Left ventricle myocardium inferior (tissue), 1 donor: ENCODE data around the gene ZIC1. TPM values are rescaled to one million over a fixed set of nuclear protein-coding genes. Genes with fewer than 3 reads are reported as not detected.

Experiments
- DNase-seq: peaks from one replicate; pipeline ENCODE4 v3.0.0-alpha.2; 2020
- H3K27ac ChIP-seq: fragments of 200-600 bp; replicated peaks from 2 replicates; pipeline ENCODE4 v1.8.0; 2021
- H3K27me3 ChIP-seq: fragments of 200-600 bp; 2 replicates; pipeline ENCODE4 v1.8.0; 2021; ENCODE audit warnings: low read depth
- H3K36me3 ChIP-seq: fragments of 200-600 bp; 2 replicates; pipeline ENCODE4 v1.8.0; 2021
- H3K4me1 ChIP-seq: fragments of 200-600 bp; 2 replicates; pipeline ENCODE4 v1.8.0; 2021
- H3K4me3 ChIP-seq: fragments of 200-600 bp; 2 replicates; pipeline ENCODE4 v1.8.0; 2021; ENCODE audit warnings: mild to moderate bottlenecking, moderate library complexity
- H3K9me3 ChIP-seq: fragments of 200-600 bp; replicated peaks from 2 replicates; pipeline ENCODE4 v1.8.0; 2021
- CTCF ChIP-seq: fragments of 200-600 bp; IDR thresholded peaks from 2 replicates; pipeline ENCODE4 v1.8.0; 2021; ENCODE audit warnings: antibody characterized with exemption, mild to moderate bottlenecking, borderline replicate concordance
- intact Hi-C: fragments of 100-400 bp; cut with micrococcal nuclease; formaldehyde crosslinking; loops from one replicate; pipeline ENCODE4 v1.11.0; 2022
- total RNA-seq: library from RNA; stranded (reverse); fragmentation: NEBNext Ultra II Directional; extraction: Animal tissue kit (Norgen Biotek cat#: 25700); gene quantifications from one replicate; pipeline ENCODE4 v1.2.1, GENCODE V29; 2021
- donor health status: DM: no; HTN: yes; CAD: no; lungs with severe emphysema.

The ZIC1 gene
- total RNA-seq, 1 donor from 2014 or later = not detected

GRCh38 chr3:147424581-147425387 lies 15.6 kb downstream of the ZIC1 start:
- intact Hi-C loops = no loop called here
- Histone ChIP-seq H3K27ac (no peak overlapping the region), H3K27me3 (peaks cover 99% of the 10 kb centered on the region), H3K9me3 (no peaks in the 10 kb centered on the region), H3K36me3 (no peaks in the 10 kb centered on the region), H3K4me1 (peaks cover 21% of the 10 kb centered on the region), H3K4me3 (no peak overlapping the region)
- TF ChIP-seq CTCF = no peak
- DNase-seq = no peak

GRCh38 chr3:147425388-147425850 lies 16.3 kb downstream of the ZIC1 start:
- Histone ChIP-seq H3K27ac (no peak overlapping the region), H3K36me3 (no peaks in the 10 kb centered on the region), H3K4me1 (peaks cover 21% of the 10 kb centered on the region), H3K27me3 (peaks cover 98% of the 10 kb centered on the region), H3K9me3 (no peaks in the 10 kb centered on the region), H3K4me3 (no peak overlapping the region)
- intact Hi-C loops = no loop called here
- no peak for DNase-seq
- no peak for TF ChIP-seq CTCF

- Histone ChIP-seq H3K4me1 (peaks cover 10% of the 10 kb centered on the region), H3K4me3 (no peak overlapping the region), H3K36me3 (no peaks in the 10 kb centered on the region), H3K27ac (no peak overlapping the region), H3K9me3 (no peaks in the 10 kb centered on the region), H3K27me3 (peaks cover 95% of the 10 kb centered on the region)
- TF ChIP-seq CTCF = no peak
- no peak for DNase-seq
- intact Hi-C loops = no loop called here
Measured at GRCh38 chr3:147426931-147427330, 17.8 kb downstream of the ZIC1 start.

DNA sequence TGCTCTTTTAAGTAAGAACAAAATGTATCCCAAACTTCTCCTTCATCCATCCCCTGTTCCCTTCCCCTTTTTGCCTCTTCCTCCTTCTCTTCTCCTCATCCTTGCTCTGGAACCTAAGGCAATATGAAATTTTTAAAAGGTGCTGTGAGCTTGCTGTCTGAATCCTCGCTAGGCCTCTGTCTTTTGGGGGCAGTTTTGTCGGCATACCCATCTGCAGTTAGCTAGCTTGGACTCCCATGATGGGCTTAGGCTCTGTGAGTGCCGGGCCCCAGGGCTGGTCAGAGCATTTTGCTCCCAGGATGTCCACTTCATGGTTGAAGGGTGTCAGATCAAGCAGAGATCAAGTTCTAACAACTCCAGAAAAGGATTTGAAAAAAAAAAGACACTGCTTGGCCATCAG lies 18.6 kb downstream of the ZIC1 start:
- Histone ChIP-seq H3K9me3 (no peaks in the 10 kb centered on the region), H3K27me3 (peaks cover 94% of the 10 kb centered on the region), H3K27ac (no peak overlapping the region), H3K36me3 (no peaks in the 10 kb centered on the region), H3K4me3 (no peak overlapping the region), H3K4me1 (peaks cover 10% of the 10 kb centered on the region)
- TF ChIP-seq CTCF = no peak
- no peak for DNase-seq
- intact Hi-C loops = no loop called here

DNA sequence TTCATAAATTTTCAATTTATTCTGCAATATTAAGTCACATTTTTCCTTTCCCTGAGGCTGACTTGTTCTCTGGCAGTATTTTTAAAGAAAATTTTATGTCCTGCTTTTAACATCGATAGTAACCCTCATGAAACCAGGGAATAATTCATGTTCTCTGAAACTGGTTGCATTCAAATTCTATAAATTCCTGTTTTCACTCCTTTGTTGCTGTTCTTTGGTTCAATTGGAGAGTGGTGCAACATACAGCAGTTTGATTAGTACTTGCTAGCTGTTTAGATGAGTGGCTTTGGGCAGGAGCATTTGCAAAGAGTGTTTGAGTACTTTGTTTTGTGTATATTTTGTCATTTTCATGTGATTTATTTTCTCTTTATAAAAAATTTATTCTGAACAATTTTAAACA lies 19.2 kb downstream of the ZIC1 start:
- DNase-seq = no peak
- Histone ChIP-seq H3K27me3 (peaks cover 94% of the 10 kb centered on the region), H3K4me3 (no peak overlapping the region), H3K4me1 (peaks cover 5% of the 10 kb centered on the region), H3K9me3 (no peaks in the 10 kb centered on the region), H3K27ac (no peak overlapping the region), H3K36me3 (no peaks in the 10 kb centered on the region)
- no peak for TF ChIP-seq CTCF
- intact Hi-C loops = no loop called here
